Endothelial cell of umbilical vein (primary cell): ENCODE measurements around the gene CCDC191.

Source experiments
- CTCF ChIP-seq, 2 donors: IDR thresholded peaks; 1 replicate in 1 of 2; 2 replicates in 1 of 2; pipeline ENCODE4 v1.5.1; 2011; ENCODE audit warnings: low read length in 2 of 2, mild to moderate bottlenecking in 2 of 2, moderate library complexity in 2 of 2, control low read depth in 1 of 2, inconsistent platforms in 1 of 2, low read depth in 1 of 2; ENCODE audit not compliant: insufficient read depth in 1 of 2; ENCODE audit errors: extremely low read depth in 1 of 2
- EZH2 ChIP-seq: IDR thresholded peaks from 2 replicates; pipeline ENCODE4 v1.6.1; 2012; ENCODE audit warnings: borderline replicate concordance, low read depth, mild to moderate bottlenecking, moderate library complexity, low read length, inconsistent platforms; ENCODE audit not compliant: severe bottlenecking
- JUN ChIP-seq: IDR thresholded peaks from 2 replicates; pipeline ENCODE4 v1.6.1; 2011; ENCODE audit warnings: borderline replicate concordance, low read depth; ENCODE audit not compliant: insufficient read length, insufficient read depth
- MAX ChIP-seq: IDR thresholded peaks from 2 replicates; pipeline ENCODE4 v1.6.1; 2011; ENCODE audit not compliant: insufficient read depth, insufficient read length
- MYC ChIP-seq: IDR thresholded peaks from one replicate; pipeline ENCODE4 v1.6.1; 2011; ENCODE audit warnings: mild to moderate bottlenecking, low read depth, low read length

GRCh38 chr3:114104414-114104813, 48.1 kb upstream of the CCDC191 start:
- TF ChIP-seq CTCF (IDR thresholded peaks at IDR 0.05; ENCODE audit: extremely low read depth in 1 of 2, insufficient read depth in 1 of 2, low read depth in 1 of 2, low read length in 2 of 2) = no peak
- no peak for TF ChIP-seq MAX
- no peak for TF ChIP-seq EZH2
- no peak for TF ChIP-seq JUN
- TF ChIP-seq MYC = no peak
